IPS-15b (cell line): Measurements from ENCODE around the gene GRIA3.
"Not testable (repeated sequence)": the region's sequence is repeated elsewhere in the genome, so short reads cannot be mapped to it uniquely, and the experiment has no call there.

Experiments used
- H3K27me3 ChIP-seq: one replicate; pipeline ENCODE4 v1.6.1; 2013; ENCODE audit warnings: low read length; ENCODE audit not compliant: control insufficient read depth, insufficient read depth
- H3K36me3 ChIP-seq: one replicate; pipeline ENCODE4 v1.6.1; 2013; ENCODE audit warnings: low read length; ENCODE audit not compliant: control insufficient read depth, insufficient read depth
- H3K4me1 ChIP-seq: one replicate; pipeline ENCODE4 v1.6.1; 2013; ENCODE audit warnings: mild to moderate bottlenecking, low read length; ENCODE audit not compliant: control insufficient read depth, insufficient read depth
- H3K4me3 ChIP-seq: one replicate; pipeline ENCODE4 v1.5.1; 2013; ENCODE audit warnings: low read depth, low read length
- H3K9ac ChIP-seq: one replicate; pipeline ENCODE4 v1.6.1; 2013; ENCODE audit warnings: low read depth, mild to moderate bottlenecking, low read length
- H3K9me3 ChIP-seq: one replicate; pipeline ENCODE4 v1.6.1; 2013; ENCODE audit warnings: mild to moderate bottlenecking, low read length; ENCODE audit not compliant: control insufficient read depth, insufficient read depth

The GRIA3 gene

GRCh38 chrX:123436512-123437136, 252.5 kb downstream of the GRIA3 start:
- no peaks in the 10 kb centered on the region for H3K9me3 ChIP-seq
- H3K27me3 ChIP-seq: no peaks in the 10 kb centered on the region
- H3K9ac ChIP-seq: no peak overlapping the region
- no peak overlapping the region for H3K4me3 ChIP-seq
- peaks cover 4% of the 10 kb centered on the region for H3K4me1 ChIP-seq
- no peaks in the 10 kb centered on the region for H3K36me3 ChIP-seq

GRCh38 chrX:123439926-123440325, 255.8 kb downstream of the GRIA3 start:
- not testable (repeated sequence) for H3K9ac ChIP-seq, H3K4me1 ChIP-seq, H3K27me3 ChIP-seq, H3K9me3 ChIP-seq, H3K36me3 ChIP-seq, H3K4me3 ChIP-seq

GRCh38 chrX:123442764-123443163, 258.7 kb downstream of the GRIA3 start:
- Histone ChIP-seq H3K4me3 (no peak overlapping the region), H3K9ac (no peak overlapping the region), H3K9me3 (no peaks in the 10 kb centered on the region), H3K36me3 (no peaks in the 10 kb centered on the region), H3K4me1 (no peaks in the 10 kb centered on the region), H3K27me3 (no peaks in the 10 kb centered on the region)

GRCh38 chrX:123447506-123447905, 263.4 kb downstream of the GRIA3 start:
- no peak overlapping the region for H3K9ac ChIP-seq
- no peaks in the 10 kb centered on the region for H3K36me3 ChIP-seq
- no peak overlapping the region for H3K4me3 ChIP-seq
- H3K27me3 ChIP-seq: no peaks in the 10 kb centered on the region
- no peaks in the 10 kb centered on the region for H3K9me3 ChIP-seq
- no peaks in the 10 kb centered on the region for H3K4me1 ChIP-seq

GRCh38 chrX:123449335-123449734, 265.3 kb downstream of the GRIA3 start:
- no peak overlapping the region for H3K9ac ChIP-seq
- no peaks in the 10 kb centered on the region for H3K9me3 ChIP-seq
- no peaks in the 10 kb centered on the region for H3K36me3 ChIP-seq
- no peak overlapping the region for H3K4me3 ChIP-seq
- H3K27me3 ChIP-seq: no peaks in the 10 kb centered on the region
- no peaks in the 10 kb centered on the region for H3K4me1 ChIP-seq

GRCh38 chrX:123450222-123450621, 266.1 kb downstream of the GRIA3 start:
- Histone ChIP-seq H3K27me3 (no peaks in the 10 kb centered on the region), H3K4me3 (no peak overlapping the region), H3K4me1 (no peaks in the 10 kb centered on the region), H3K9ac (no peak overlapping the region), H3K9me3 (no peaks in the 10 kb centered on the region), H3K36me3 (no peaks in the 10 kb centered on the region)

- Histone ChIP-seq H3K9ac (no peak overlapping the region), H3K4me1 (no peaks in the 10 kb centered on the region), H3K9me3 (no peaks in the 10 kb centered on the region), H3K36me3 (no peaks in the 10 kb centered on the region), H3K4me3 (no peak overlapping the region), H3K27me3 (no peaks in the 10 kb centered on the region)
Measured at GRCh38 chrX:123454712-123455431, 270.8 kb downstream of the GRIA3 start.

- Histone ChIP-seq H3K9ac (no peak overlapping the region), H3K4me1 (no peaks in the 10 kb centered on the region), H3K9me3 (no peaks in the 10 kb centered on the region), H3K36me3 (no peaks in the 10 kb centered on the region), H3K4me3 (no peak overlapping the region), H3K27me3 (no peaks in the 10 kb centered on the region)
Measured at GRCh38 chrX:123455693-123456092, 271.6 kb downstream of the GRIA3 start.

GRCh38 chrX:123464709-123465108, 280.6 kb downstream of the GRIA3 start:
- Histone ChIP-seq H3K9me3 (no peaks in the 10 kb centered on the region), H3K4me3 (no peak overlapping the region), H3K4me1 (peaks cover 6% of the 10 kb centered on the region), H3K27me3 (no peaks in the 10 kb centered on the region), H3K36me3 (no peaks in the 10 kb centered on the region), H3K9ac (no peak overlapping the region)

- Histone ChIP-seq H3K9me3 (no peaks in the 10 kb centered on the region), H3K9ac (no peak overlapping the region), H3K4me3 (no peak overlapping the region), H3K27me3 (no peaks in the 10 kb centered on the region), H3K4me1 (peaks cover 6% of the 10 kb centered on the region), H3K36me3 (no peaks in the 10 kb centered on the region)
Measured at GRCh38 chrX:123468481-123468880, 284.4 kb downstream of the GRIA3 start.

- Histone ChIP-seq H3K9ac (no peak overlapping the region), H3K9me3 (no peaks in the 10 kb centered on the region), H3K4me3 (no peak overlapping the region), H3K4me1 (no peaks in the 10 kb centered on the region), H3K27me3 (no peaks in the 10 kb centered on the region), H3K36me3 (no peaks in the 10 kb centered on the region)
Measured at GRCh38 chrX:123475068-123475724, 291.1 kb downstream of the GRIA3 start.
